Activated CD8-positive, alpha-beta memory T cell treated with anti-CD3 and anti-CD28 coated beads for 24 hours (primary cell): ENCODE data around the gene SGO1.

Experiments
- DNase-seq: peaks from one replicate; pipeline ENCODE4 v3.0.0-alpha.2; 2020

The SGO1 gene

GRCh38 chr3:20154078-20154477 lies 31.9 kb downstream of the SGO1 start:
- no peak for DNase-seq

- no peak for DNase-seq
Observed at GRCh38 chr3:20148466-20148865, 37.5 kb downstream of the SGO1 start.

- DNase-seq = no peak
Observed at GRCh38 chr3:20147361-20147760, 38.6 kb downstream of the SGO1 start.

- DNase-seq = no peak
Observed at GRCh38 chr3:20146301-20146700, 39.7 kb downstream of the SGO1 start.

- no peak for DNase-seq
Observed at GRCh38 chr3:20145874-20146273, 40.1 kb downstream of the SGO1 start.

GRCh38 chr3:20143519-20143918 lies 42.5 kb downstream of the SGO1 start:
- DNase-seq = no peak

- DNase-seq = no peak
Observed at GRCh38 chr3:20142517-20142916, 43.5 kb downstream of the SGO1 start.

- DNase-seq = no peak
Observed at GRCh38 chr3:20141851-20142250, 44.2 kb downstream of the SGO1 start.

- DNase-seq = no peak
Observed at GRCh38 chr3:20141316-20141715, 44.7 kb downstream of the SGO1 start.

- no peak for DNase-seq
Observed at GRCh38 chr3:20140881-20141280, 45.1 kb downstream of the SGO1 start.

- DNase-seq = no peak
Observed at GRCh38 chr3:20137647-20138046, 48.4 kb downstream of the SGO1 start.

- no peak for DNase-seq
Observed at GRCh38 chr3:20136231-20136630, 49.8 kb downstream of the SGO1 start.

GRCh38 chr3:20130106-20130505 lies 55.9 kb downstream of the SGO1 start:
- no peak for DNase-seq

GRCh38 chr3:20128358-20128757 lies 57.6 kb downstream of the SGO1 start:
- no peak for DNase-seq

GRCh38 chr3:20125897-20126296 lies 60.1 kb downstream of the SGO1 start:
- DNase-seq = no peak

- DNase-seq = no peak
Observed at GRCh38 chr3:20125289-20125688, 60.7 kb downstream of the SGO1 start.

- no peak for DNase-seq
Observed at GRCh38 chr3:20123131-20123652, 62.8 kb downstream of the SGO1 start.

GRCh38 chr3:20121088-20121487 lies 64.9 kb downstream of the SGO1 start:
- DNase-seq = no peak
